ENCODE measurements around the gene PSPN. TPM values are rescaled to one million over a fixed set of nuclear protein-coding genes. Genes with fewer than 3 reads are reported as not detected.
A peak's percentile ranks its signal among the peaks of the same experiment; 100 is the strongest.

Gene PSPN
- total and polyA plus RNA-seq, 2 of the 13 experiments (the other 11 are each of a cell fraction or from before 2014, with no cell fraction given) = 0.69 to 1.1 TPM

GRCh38 chr19:6424195-6424938 lies 48.6 kb upstream of the PSPN start, which contains the start of gene KHSRP (continued):
- TF ChIP-seq ERF (CRISPR knock-in tag; IDR thresholded peaks at IDR 0.05) (no peak), HOMEZ (CRISPR knock-in tag; IDR thresholded peaks at IDR 0.05; ENCODE audit: low read depth) (no peak), RFX3 (CRISPR knock-in tag; IDR thresholded peaks at IDR 0.05) (no peak), POGK (CRISPR knock-in tag; conservative IDR thresholded peaks at IDR 0.05) (0 out of 2 replicates have a peak, but pooled peaks have one; percentile 7), HOXA5 (CRISPR knock-in tag; IDR thresholded peaks at IDR 0.05) (peak; percentile 57; the same call in 1 of the 2 replicates), ZFP90 (CRISPR knock-in tag; IDR thresholded peaks at IDR 0.05; ENCODE audit: borderline replicate concordance) (no peak), ZNF430 (CRISPR knock-in tag; IDR thresholded peaks at IDR 0.05) (peak; percentile 47; the same call in 1 of the 2 replicates), HOXA3 (CRISPR knock-in tag; IDR thresholded peaks at IDR 0.05) (peak; percentile 2), ZNF138 (CRISPR knock-in tag; IDR thresholded peaks at IDR 0.05; ENCODE audit: low read depth) (no peak), ZNF143 (CRISPR knock-in tag; IDR thresholded peaks at IDR 0.05) (peak; percentile 85), DRAP1 (CRISPR knock-in tag; IDR thresholded peaks at IDR 0.05) (0 out of 2 replicates have a peak, but pooled peaks have one; percentile 15), POLR2AphosphoS5 (IDR thresholded peaks at IDR 0.05; ENCODE audit: low read depth, low read length) (0 out of 2 replicates have a peak, but pooled peaks have one; percentile 45), YY1 (IDR thresholded peaks at IDR 0.05; ENCODE audit: insufficient read depth, insufficient replicate concordance, low read depth, low read length) (peak; percentile 21), MXI1 (IDR thresholded peaks at IDR 0.05; ENCODE audit: borderline replicate concordance, low read depth, low read length) (peak; percentile 55; the same call in 1 of the 3 replicates), RFX5 (IDR thresholded peaks at IDR 0.05; ENCODE audit: low read depth, low read length) (no peak)

Data from HepG2 (cell line).